Mesothelial cell of epicardium (in vitro differentiated cells): ENCODE results near the gene STPG2. TPM values are rescaled to one million over a fixed set of nuclear protein-coding genes. Genes with fewer than 3 reads are reported as not detected.

Experiments
- DNase-seq, 2 experiments: peaks; one replicate each; pipeline ENCODE4 v3.0.0; 2021; ENCODE audit warnings: low spot score in 2 of 2; ENCODE audit not compliant: unreplicated experiment in 2 of 2
- H3K27ac Mint-ChIP-seq: 2 replicates; pipeline ENCODE4 v1.8.0; 2021; ENCODE audit warnings: mixed read lengths
- H3K27me3 Mint-ChIP-seq: 2 replicates; pipeline ENCODE4 v1.8.0; 2021; ENCODE audit warnings: low read depth, mixed read lengths
- H3K36me3 Mint-ChIP-seq: 2 replicates; pipeline ENCODE4 v1.8.0; 2021; ENCODE audit warnings: mixed read lengths
- H3K4me1 Mint-ChIP-seq: 2 replicates; pipeline ENCODE4 v1.8.0; 2021; ENCODE audit warnings: mixed read lengths
- H3K4me3 Mint-ChIP-seq: 2 replicates; pipeline ENCODE4 v1.8.0; 2021; ENCODE audit warnings: mild to moderate bottlenecking, moderate library complexity, mixed read lengths
- H3K9me3 Mint-ChIP-seq: 2 replicates; pipeline ENCODE4 v1.8.0; 2021; ENCODE audit warnings: mixed read lengths
- total RNA-seq: library from RNA; stranded (reverse); gene quantifications from 3 replicates; pipeline ENCODE4 v1.2.1, GENCODE V29; 2021
- TF ChIP-seq, protein P1 (sequence below): fragments of 200-600 bp; sonication (generic); IDR thresholded peaks from one replicate; pipeline ENCODE4 v1.5.0; 2021; ENCODE audit warnings: antibody characterized with exemption; ENCODE audit not compliant: unreplicated experiment

STPG2 gene
- total RNA-seq, 1 donor from 2014 or later: 0.85 TPM

DNA sequence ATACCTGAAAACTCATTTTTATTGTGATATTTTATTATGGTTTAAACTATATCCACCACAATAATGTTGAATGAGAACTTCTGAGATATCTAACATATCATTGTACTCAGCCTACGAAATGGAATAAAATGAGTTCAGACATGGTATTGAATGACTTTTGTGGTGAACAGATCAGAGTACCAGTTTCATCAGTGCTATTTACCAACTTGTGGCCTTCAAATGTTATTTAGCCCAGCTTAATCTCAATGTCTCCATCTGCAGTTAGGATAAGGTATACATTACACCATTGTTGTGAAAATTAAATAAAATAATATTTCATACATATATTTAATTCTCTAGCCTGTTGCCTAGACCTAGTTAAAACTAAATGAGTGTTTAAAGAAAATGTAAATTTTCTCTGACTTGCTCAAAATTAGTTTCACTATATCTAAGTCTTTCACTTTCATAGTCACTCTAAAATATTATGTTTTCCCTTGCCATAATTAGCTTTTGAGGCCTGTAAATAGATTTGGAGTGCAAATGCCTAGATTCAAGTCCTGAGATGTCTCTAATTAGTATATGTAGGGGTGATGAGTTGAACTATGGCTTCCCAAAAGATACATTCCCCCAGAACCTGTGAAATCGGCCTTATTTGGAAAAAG lies 594.2 kb downstream of the STPG2 start:
- Mint-ChIP-seq H3K27me3 (no peaks in the 10 kb centered on the region), H3K9me3 (peaks cover 8% of the 10 kb centered on the region), H3K27ac (no peak overlapping the region), H3K4me3 (no peak overlapping the region), H3K4me1 (no peaks in the 10 kb centered on the region), H3K36me3 (no peaks in the 10 kb centered on the region)
- no peak for DNase-seq
- TF ChIP-seq, protein P1, sequence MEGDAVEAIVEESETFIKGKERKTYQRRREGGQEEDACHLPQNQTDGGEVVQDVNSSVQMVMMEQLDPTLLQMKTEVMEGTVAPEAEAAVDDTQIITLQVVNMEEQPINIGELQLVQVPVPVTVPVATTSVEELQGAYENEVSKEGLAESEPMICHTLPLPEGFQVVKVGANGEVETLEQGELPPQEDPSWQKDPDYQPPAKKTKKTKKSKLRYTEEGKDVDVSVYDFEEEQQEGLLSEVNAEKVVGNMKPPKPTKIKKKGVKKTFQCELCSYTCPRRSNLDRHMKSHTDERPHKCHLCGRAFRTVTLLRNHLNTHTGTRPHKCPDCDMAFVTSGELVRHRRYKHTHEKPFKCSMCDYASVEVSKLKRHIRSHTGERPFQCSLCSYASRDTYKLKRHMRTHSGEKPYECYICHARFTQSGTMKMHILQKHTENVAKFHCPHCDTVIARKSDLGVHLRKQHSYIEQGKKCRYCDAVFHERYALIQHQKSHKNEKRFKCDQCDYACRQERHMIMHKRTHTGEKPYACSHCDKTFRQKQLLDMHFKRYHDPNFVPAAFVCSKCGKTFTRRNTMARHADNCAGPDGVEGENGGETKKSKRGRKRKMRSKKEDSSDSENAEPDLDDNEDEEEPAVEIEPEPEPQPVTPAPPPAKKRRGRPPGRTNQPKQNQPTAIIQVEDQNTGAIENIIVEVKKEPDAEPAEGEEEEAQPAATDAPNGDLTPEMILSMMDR: no peak

DNA sequence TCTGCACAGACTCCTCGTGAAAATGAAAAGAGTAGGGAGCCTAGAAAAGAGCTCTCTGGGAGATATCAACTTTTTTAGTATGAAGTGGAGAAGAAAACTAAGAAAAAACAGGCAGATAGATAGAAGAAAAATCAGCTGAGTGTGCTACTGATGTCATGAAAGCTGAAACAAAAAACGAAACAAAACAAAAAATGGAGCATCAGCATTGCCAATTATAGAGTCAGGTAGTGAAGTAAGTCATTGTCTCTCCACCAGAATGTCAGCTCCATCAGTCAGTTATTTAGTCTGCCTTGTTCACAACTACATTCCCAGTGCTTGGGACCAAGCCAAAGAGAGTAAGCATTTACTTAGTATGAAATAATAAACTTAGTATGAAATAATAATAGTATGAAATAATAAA lies 595.1 kb downstream of the STPG2 start:
- H3K27me3 Mint-ChIP-seq: no peaks in the 10 kb centered on the region

DNA sequence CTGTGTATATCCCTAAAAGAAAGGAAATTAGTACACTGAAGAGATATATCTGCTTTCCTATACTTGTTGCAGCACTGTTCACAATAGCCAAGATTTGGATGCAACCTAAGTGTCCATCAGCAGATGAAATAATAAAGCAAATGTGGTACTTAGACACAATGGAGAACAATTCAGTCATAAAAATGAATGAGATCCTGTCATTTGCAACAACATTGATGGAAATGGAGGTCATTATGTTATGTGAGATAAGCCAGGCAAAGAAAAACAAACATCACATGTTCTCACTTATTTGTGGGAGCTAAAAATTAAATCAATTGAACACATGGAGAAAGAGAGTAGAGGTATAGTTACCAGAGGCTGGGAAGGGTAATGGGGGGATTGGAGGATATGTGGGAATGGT lies 611.9 kb downstream of the STPG2 start:
- H3K4me3 Mint-ChIP-seq: no peak overlapping the region
- H3K9me3 Mint-ChIP-seq: peaks cover 27% of the 10 kb centered on the region
- DNase-seq: no peak
- TF ChIP-seq, protein P1: no peak
- no peaks in the 10 kb centered on the region for H3K27me3 Mint-ChIP-seq
- no peak overlapping the region for H3K27ac Mint-ChIP-seq
- H3K4me1 Mint-ChIP-seq: no peaks in the 10 kb centered on the region
- no peaks in the 10 kb centered on the region for H3K36me3 Mint-ChIP-seq

More for the DNA sequence above, 595.1 kb downstream of the STPG2 start:
- H3K4me3 Mint-ChIP-seq: no peak overlapping the region
- H3K9me3 Mint-ChIP-seq: peaks cover 8% of the 10 kb centered on the region
- no peak overlapping the region for H3K27ac Mint-ChIP-seq
- DNase-seq: no peak
- H3K4me1 Mint-ChIP-seq: no peaks in the 10 kb centered on the region
- no peaks in the 10 kb centered on the region for H3K36me3 Mint-ChIP-seq
- TF ChIP-seq, protein P1: no peak

DNA sequence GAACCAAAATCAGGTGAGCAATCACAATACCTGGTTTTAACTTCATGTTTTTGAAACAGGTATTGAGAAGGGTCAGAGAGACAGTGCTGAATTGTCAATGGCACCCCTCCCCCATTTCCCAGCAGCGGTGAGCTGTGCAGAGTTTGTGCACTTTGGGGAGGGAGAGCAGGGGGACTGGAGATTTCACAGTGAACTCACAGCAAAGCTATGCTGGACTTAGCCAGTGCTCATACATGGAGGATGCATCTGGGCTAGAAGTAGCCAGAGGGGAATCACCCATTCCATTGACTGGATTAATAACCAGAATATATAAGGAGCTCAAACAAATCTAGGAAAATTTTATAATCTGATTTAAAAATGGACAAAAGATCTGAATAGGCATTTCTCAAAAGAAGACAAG lies 612.6 kb downstream of the STPG2 start:
- H3K27ac Mint-ChIP-seq: no peak overlapping the region
- TF ChIP-seq, protein P1: no peak
- H3K27me3 Mint-ChIP-seq: no peaks in the 10 kb centered on the region
- no peak overlapping the region for H3K4me3 Mint-ChIP-seq
- H3K9me3 Mint-ChIP-seq: peaks cover 20% of the 10 kb centered on the region
- H3K4me1 Mint-ChIP-seq: no peaks in the 10 kb centered on the region
- no peak for DNase-seq
- no peaks in the 10 kb centered on the region for H3K36me3 Mint-ChIP-seq

DNA sequence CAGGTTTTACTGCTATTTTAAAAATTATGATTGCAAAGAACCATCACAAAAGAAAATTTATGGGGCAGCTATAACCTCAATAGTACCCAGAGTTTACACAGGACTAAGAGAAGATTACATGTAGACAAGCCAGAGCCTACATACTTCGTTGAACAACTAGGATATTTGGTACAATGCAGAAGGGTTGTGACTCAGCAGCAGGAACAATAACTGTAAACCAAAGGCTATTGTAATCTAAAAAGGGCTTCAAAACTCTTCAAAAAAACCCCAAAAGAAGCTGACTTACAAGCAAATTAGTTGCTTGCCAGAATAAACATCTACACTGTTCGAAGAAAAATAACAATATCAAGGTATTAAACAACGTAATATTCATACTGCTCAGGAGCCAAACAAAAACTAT lies 618.0 kb downstream of the STPG2 start:
- Mint-ChIP-seq H3K27ac (no peak overlapping the region), H3K9me3 (peaks cover 20% of the 10 kb centered on the region), H3K4me1 (no peaks in the 10 kb centered on the region), H3K4me3 (no peak overlapping the region), H3K27me3 (no peaks in the 10 kb centered on the region), H3K36me3 (no peaks in the 10 kb centered on the region)
- TF ChIP-seq, protein P1: no peak
- DNase-seq: no peak

DNA sequence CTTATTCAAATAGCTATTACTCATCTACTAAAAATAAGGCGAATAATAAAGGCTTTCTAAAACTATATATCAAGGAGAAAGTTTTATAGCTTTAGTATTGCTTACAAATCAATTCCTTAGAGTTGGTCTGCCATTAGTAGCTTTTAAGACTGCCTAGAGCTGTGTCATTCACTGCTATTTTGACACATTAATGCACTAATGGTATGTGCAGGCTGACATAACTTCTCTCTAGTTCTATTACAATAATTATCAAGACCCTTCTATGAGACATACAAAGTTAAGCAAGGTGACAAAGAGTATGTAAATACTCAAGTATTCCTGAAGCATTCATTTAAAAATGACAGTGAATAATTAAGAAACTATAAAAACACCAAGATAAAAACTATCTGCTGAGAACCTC lies 625.3 kb downstream of the STPG2 start:
- TF ChIP-seq, protein P1: no peak
- DNase-seq: no peak
- Mint-ChIP-seq H3K9me3 (no peaks in the 10 kb centered on the region), H3K4me1 (peaks cover 7% of the 10 kb centered on the region), H3K27ac (no peak overlapping the region), H3K36me3 (no peaks in the 10 kb centered on the region), H3K27me3 (no peaks in the 10 kb centered on the region), H3K4me3 (no peak overlapping the region)
